CD4-positive, alpha-beta T cell treated with Interleukin-4 for 4 hours (primary cell): ENCODE measurements around the gene PRKCH.

Experiments
- DNase-seq: peaks from one replicate; pipeline ENCODE4 v3.0.0-alpha.2; 2020

PRKCH gene

GRCh38 chr14:61321385-61322010 is at the start of gene PRKCH:
TSS of gene PRKCH (plus strand) at chr14:61321579. CDS start at chr14:61322102, 523 bp downstream.
- DNase-seq, result peak; percentile 83

GRCh38 chr14:61277232-61277631 is 44.1 kb upstream of the PRKCH start:
- no peak for DNase-seq

- DNase-seq, result no peak
Measured at GRCh38 chr14:61277784-61278183, 43.6 kb upstream of the PRKCH start.

GRCh38 chr14:61279082-61279481 is 42.3 kb upstream of the PRKCH start:
- DNase-seq, result no peak

GRCh38 chr14:61280092-61280525 is 41.3 kb upstream of the PRKCH start:
- peak; percentile 32 for DNase-seq

GRCh38 chr14:61280526-61281185 is 40.7 kb upstream of the PRKCH start:
- peak; percentile 77 for DNase-seq

GRCh38 chr14:61281186-61281947 is 40.0 kb upstream of the PRKCH start, which contains the start of gene TMEM30B:
TSS of gene TMEM30B (minus strand) at chr14:61281338. CDS start at chr14:61281147, 191 bp downstream.
- peak; percentile 38 for DNase-seq

GRCh38 chr14:61281948-61282275 is 39.5 kb upstream of the PRKCH start:
- no peak for DNase-seq

GRCh38 chr14:61282746-61283145 is 38.6 kb upstream of the PRKCH start:
- no peak for DNase-seq

- DNase-seq, result no peak
Measured at GRCh38 chr14:61284001-61284400, 37.4 kb upstream of the PRKCH start.

- no peak for DNase-seq
Measured at GRCh38 chr14:61285364-61285763, 36.0 kb upstream of the PRKCH start.

- DNase-seq, result no peak
Measured at GRCh38 chr14:61287196-61287595, 34.2 kb upstream of the PRKCH start.

- DNase-seq, result no peak
Measured at GRCh38 chr14:61288228-61288627, 33.2 kb upstream of the PRKCH start.

- DNase-seq, result no peak
Measured at GRCh38 chr14:61288720-61289119, 32.7 kb upstream of the PRKCH start.

GRCh38 chr14:61290701-61291100 is 30.7 kb upstream of the PRKCH start:
- DNase-seq, result no peak

GRCh38 chr14:61296151-61296550 is 25.2 kb upstream of the PRKCH start:
- DNase-seq, result no peak

- DNase-seq, result peak; percentile 76
Measured at GRCh38 chr14:61296719-61297502, 24.5 kb upstream of the PRKCH start.

- DNase-seq, result no peak
Measured at GRCh38 chr14:61297581-61297980, 23.8 kb upstream of the PRKCH start.

- DNase-seq, result no peak
Measured at GRCh38 chr14:61298824-61299223, 22.6 kb upstream of the PRKCH start.

GRCh38 chr14:61300209-61300608 is 21.2 kb upstream of the PRKCH start:
- no peak for DNase-seq

- DNase-seq, result no peak
Measured at GRCh38 chr14:61300754-61301153, 20.6 kb upstream of the PRKCH start.

- no peak for DNase-seq
Measured at GRCh38 chr14:61304688-61305087, 16.7 kb upstream of the PRKCH start.

- no peak for DNase-seq
Measured at GRCh38 chr14:61308198-61308597, 13.2 kb upstream of the PRKCH start.
